ENCODE measurements around the gene TCFL5.

GRCh38 chr20:62872862-62873261 lies 11.2 kb upstream of the TCFL5 start:
- TF ChIP-seq CTCF (IDR thresholded peaks at IDR 0.05) (no peak), POLR2A (IDR thresholded peaks at IDR 0.05) (no peak)
